MCF 10A (cell line): ENCODE data around the gene SLC34A1. TPM values are rescaled to one million over a fixed set of nuclear protein-coding genes. Genes with fewer than 3 reads are reported as not detected.

Source experiments
- BruUV-seq: library from RNA; stranded (reverse); fragments of 400-500 nt; replicated peaks from 2 replicates; lab custom pipeline; 2021; lab: Mats Ljungman, UMichigan
- CTCF ChIA-PET: fragments of 300-600 bp; sonication (Branson Sonifier 250); formaldehyde crosslinking; extraction: SDS; loops from one replicate; lab custom pipeline; 2021; ENCODE audit warnings: antibody characterized with exemption, inconsistent platforms; lab: Yijun Ruan, JAX
- POLR2A ChIA-PET: fragments of 300-600, 350-650 bp; sonication (Branson Sonifier 250); formaldehyde crosslinking; extraction: SDS; loops from one replicate; lab custom pipeline; 2020; ENCODE audit warnings: antibody characterized with exemption, inconsistent platforms; lab: Yijun Ruan, JAX
- DNase-seq: peaks from one replicate; pipeline ENCODE4 v3.0.0-alpha.2; 2018; ENCODE audit not compliant: unreplicated experiment
- H3K27ac Mint-ChIP-seq: one replicate; pipeline ENCODE4 v1.8.0; 2022; ENCODE audit warnings: mild to moderate bottlenecking, low read depth, mixed read lengths; ENCODE audit not compliant: unreplicated experiment
- H3K27me3 Mint-ChIP-seq: one replicate; pipeline ENCODE4 v1.8.0; 2022; ENCODE audit warnings: mixed read lengths; ENCODE audit not compliant: insufficient read depth, unreplicated experiment
- H3K36me3 Mint-ChIP-seq: one replicate; pipeline ENCODE4 v1.8.0; 2022; ENCODE audit warnings: mild to moderate bottlenecking, moderate library complexity, mixed read lengths; ENCODE audit not compliant: insufficient read depth, unreplicated experiment
- H3K4me1 Mint-ChIP-seq: one replicate; pipeline ENCODE4 v1.8.0; 2022; ENCODE audit warnings: mixed read lengths; ENCODE audit not compliant: insufficient read depth, unreplicated experiment
- H3K4me3 Mint-ChIP-seq: one replicate; pipeline ENCODE4 v1.8.0; 2022; ENCODE audit warnings: mild to moderate bottlenecking, moderate library complexity, mixed read lengths; ENCODE audit not compliant: unreplicated experiment
- H3K9me3 Mint-ChIP-seq: one replicate; pipeline ENCODE4 v1.8.0; 2022; ENCODE audit warnings: mixed read lengths; ENCODE audit not compliant: unreplicated experiment
- intact Hi-C: fragments of 100-400 bp; cut with micrococcal nuclease; formaldehyde crosslinking; loops from 2 replicates; pipeline ENCODE4 v1.14.1; 2022
- total RNA-seq: library from RNA; stranded (reverse); gene quantifications from 2 replicates; pipeline ENCODE4 v1.2.3, GENCODE V29; 2022
- TF ChIP-seq, protein P1 (sequence below): fragments of 200-600 bp; IDR thresholded peaks from one replicate; pipeline ENCODE4 v1.8.0; 2022; ENCODE audit warnings: antibody characterized with exemption, mild to moderate bottlenecking; ENCODE audit not compliant: unreplicated experiment

The SLC34A1 gene
- total RNA-seq, 1 experiment from 2014 or later, result not detected

DNA sequence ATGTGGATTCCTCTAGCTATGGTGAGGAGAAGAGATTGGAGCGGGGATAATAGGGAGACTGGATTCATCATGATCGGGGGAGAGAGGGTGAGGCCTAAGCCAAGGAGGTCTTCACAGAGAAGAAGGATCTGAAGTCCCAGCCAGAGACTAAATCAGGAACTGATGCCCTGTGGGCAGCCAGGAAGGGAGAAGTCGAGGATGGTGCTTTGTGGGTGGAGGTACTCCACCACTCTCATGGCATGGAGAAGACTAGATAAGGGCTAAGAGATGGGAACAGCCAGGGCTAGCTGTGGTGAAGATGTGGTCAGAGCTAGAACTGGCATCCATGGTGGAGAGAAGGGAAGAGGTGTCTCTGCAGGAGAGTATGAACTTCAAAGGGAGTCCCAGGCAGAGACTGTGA, 29.5 kb upstream of the SLC34A1 start:
- Mint-ChIP-seq H3K4me3 (no peak overlapping the region), H3K4me1 (peaks cover 26% of the 10 kb centered on the region), H3K9me3 (no peaks in the 10 kb centered on the region), H3K36me3 (no peaks in the 10 kb centered on the region), H3K27me3 (no peaks in the 10 kb centered on the region), H3K27ac (no peak overlapping the region)
- no peak for DNase-seq
- POLR2A ChIA-PET, result interaction anchor here (1.2 to 1.9 kb wide), 2 partner anchors 34 to 95 kb away, joined by 5 read pairs; no protein-coding TSS in a partner anchor
- CTCF ChIA-PET, result interaction anchor here (1.1 to 4.4 kb wide), 4 partner anchors 15 to 48 kb away, joined by 3 to 22 read pairs (median 4); no protein-coding TSS in a partner anchor
- BruUV-seq, result no TSS peak
- intact Hi-C loops, result no loop called here
- TF ChIP-seq, protein P1, sequence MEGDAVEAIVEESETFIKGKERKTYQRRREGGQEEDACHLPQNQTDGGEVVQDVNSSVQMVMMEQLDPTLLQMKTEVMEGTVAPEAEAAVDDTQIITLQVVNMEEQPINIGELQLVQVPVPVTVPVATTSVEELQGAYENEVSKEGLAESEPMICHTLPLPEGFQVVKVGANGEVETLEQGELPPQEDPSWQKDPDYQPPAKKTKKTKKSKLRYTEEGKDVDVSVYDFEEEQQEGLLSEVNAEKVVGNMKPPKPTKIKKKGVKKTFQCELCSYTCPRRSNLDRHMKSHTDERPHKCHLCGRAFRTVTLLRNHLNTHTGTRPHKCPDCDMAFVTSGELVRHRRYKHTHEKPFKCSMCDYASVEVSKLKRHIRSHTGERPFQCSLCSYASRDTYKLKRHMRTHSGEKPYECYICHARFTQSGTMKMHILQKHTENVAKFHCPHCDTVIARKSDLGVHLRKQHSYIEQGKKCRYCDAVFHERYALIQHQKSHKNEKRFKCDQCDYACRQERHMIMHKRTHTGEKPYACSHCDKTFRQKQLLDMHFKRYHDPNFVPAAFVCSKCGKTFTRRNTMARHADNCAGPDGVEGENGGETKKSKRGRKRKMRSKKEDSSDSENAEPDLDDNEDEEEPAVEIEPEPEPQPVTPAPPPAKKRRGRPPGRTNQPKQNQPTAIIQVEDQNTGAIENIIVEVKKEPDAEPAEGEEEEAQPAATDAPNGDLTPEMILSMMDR, result no peak

- no peak overlapping the region for H3K4me3 Mint-ChIP-seq
- H3K36me3 Mint-ChIP-seq, result no peaks in the 10 kb centered on the region
- no peak overlapping the region for H3K27ac Mint-ChIP-seq
- CTCF ChIA-PET, result interaction anchor here (0.8 to 1.2 kb wide), 6 partner anchors 14 to 152 kb away, joined by 3 to 7 read pairs (median 4); no protein-coding TSS in a partner anchor
- TF ChIP-seq, protein P1, result no peak
- intact Hi-C loops, result no loop called here
- H3K4me1 Mint-ChIP-seq, result peaks cover 20% of the 10 kb centered on the region
- no peaks in the 10 kb centered on the region for H3K27me3 Mint-ChIP-seq
- no peak for DNase-seq
- no TSS peak for BruUV-seq
- H3K9me3 Mint-ChIP-seq, result no peaks in the 10 kb centered on the region
- POLR2A ChIA-PET, result interaction anchor here (0.6 to 1.9 kb wide), 5 partner anchors 9 to 615 kb away, joined by 3 to 5 read pairs (median 3); no protein-coding TSS in a partner anchor
These were observed 28.9 kb upstream of the SLC34A1 start for GRCh38 chr5:177355162-177355867.

DNA sequence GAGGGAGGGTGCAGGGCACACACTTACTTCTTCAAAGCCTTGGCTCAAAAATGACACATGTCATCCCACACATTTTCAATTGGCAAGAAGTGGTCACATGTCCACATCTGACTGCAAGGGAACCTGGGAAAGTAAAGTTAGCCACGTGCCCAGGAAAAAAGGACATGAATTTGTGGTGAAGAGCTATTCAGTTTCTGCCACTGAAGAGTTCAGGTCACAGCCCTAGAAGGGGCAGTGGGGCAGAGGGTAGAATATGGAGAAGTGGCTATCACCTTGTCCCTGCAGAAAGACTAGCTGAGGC, 28.4 kb upstream of the SLC34A1 start:
- no peak for DNase-seq
- Mint-ChIP-seq H3K36me3 (no peaks in the 10 kb centered on the region), H3K4me3 (no peak overlapping the region), H3K27me3 (no peaks in the 10 kb centered on the region), H3K4me1 (peaks cover 18% of the 10 kb centered on the region), H3K9me3 (no peaks in the 10 kb centered on the region), H3K27ac (no peak overlapping the region)
- ChIA-PET CTCF (interaction anchor here (0.6 to 1.5 kb wide), 7 partner anchors 11 to 151 kb away, joined by 3 to 7 read pairs (median 3); no protein-coding TSS in a partner anchor), POLR2A (interaction anchor here (0.6 to 2.0 kb wide), 4 partner anchors 8 to 615 kb away, joined by 3 to 5 read pairs (median 3); no protein-coding TSS in a partner anchor)
- intact Hi-C loops, result no loop called here
- TF ChIP-seq, protein P1, result no peak
- BruUV-seq, result no TSS peak

DNA sequence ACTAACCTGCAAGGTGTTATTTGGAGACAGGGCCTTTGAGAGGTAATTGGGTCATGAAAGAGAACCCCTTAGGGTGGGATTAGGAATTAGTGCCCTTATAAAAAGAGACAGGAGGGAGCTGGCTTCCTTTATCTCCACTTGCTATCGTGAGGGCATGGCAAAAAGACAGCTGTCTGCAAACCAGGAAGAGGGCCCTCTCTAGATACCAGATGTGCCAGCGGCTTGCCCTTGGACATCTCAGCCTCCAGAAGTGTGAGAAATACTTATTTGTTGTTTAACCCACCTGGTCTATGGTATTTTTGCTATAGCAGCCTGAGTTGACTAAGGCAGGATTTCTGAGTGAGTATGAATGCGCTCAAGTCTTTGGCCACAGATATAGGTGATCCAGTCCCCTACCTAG, 27.5 kb upstream of the SLC34A1 start:
- H3K27me3 Mint-ChIP-seq, result no peaks in the 10 kb centered on the region

More for the DNA sequence above, 27.5 kb upstream of the SLC34A1 start:
- no TSS peak for BruUV-seq
- no peak for DNase-seq
- CTCF ChIA-PET, result interaction anchor here (0.6 to 1.5 kb wide), 3 partner anchors 10 to 34 kb away, joined by 3 read pairs; no protein-coding TSS in a partner anchor
- POLR2A ChIA-PET, result interaction anchor here (2.0 kb wide), 1 partner anchor 32 kb away, joined by 5 read pairs; no protein-coding TSS in a partner anchor
- H3K36me3 Mint-ChIP-seq, result no peaks in the 10 kb centered on the region
- no peaks in the 10 kb centered on the region for H3K9me3 Mint-ChIP-seq
- no peak overlapping the region for H3K4me3 Mint-ChIP-seq
- peaks cover 18% of the 10 kb centered on the region for H3K4me1 Mint-ChIP-seq
- TF ChIP-seq, protein P1, result no peak
- no peak overlapping the region for H3K27ac Mint-ChIP-seq
- intact Hi-C loops, result no loop called here
